Naive thymus-derived CD4-positive, alpha-beta T cell (primary cell): ENCODE data around the gene ZNF423. TPM values are rescaled to one million over a fixed set of nuclear protein-coding genes. Genes with fewer than 3 reads are reported as not detected.

Experiments
- ATAC-seq: fragments of 150-1000 bp; cut with Tn5 transposase; 2 replicates; pipeline ENCODE4 v1.10.0; 2021; ENCODE audit warnings: mild to moderate bottlenecking, moderate library complexity
- CTCF ChIA-PET: fragments of 350-600 bp; sonication (Branson Sonifier 250); formaldehyde crosslinking; loops from one replicate; lab custom pipeline; 2021; ENCODE audit warnings: antibody characterized with exemption; lab: Charles Lee
- POLR2A ChIA-PET: fragments of 350-600 bp; sonication (Branson Sonifier 250); formaldehyde crosslinking; loops from one replicate; lab custom pipeline; 2021; ENCODE audit warnings: antibody characterized with exemption, inconsistent platforms; lab: Charles Lee
- DNase-seq, 9 donors: peaks; one replicate each; pipeline versions ENCODE4 v3.0.0 to v3.0.0-alpha.2; 2020 to 2022; ENCODE audit warnings: mixed read lengths in 1 of 9
- H3K27ac ChIP-seq: one replicate; pipeline ENCODE4 v1.7.0; 2013; ENCODE audit warnings: mild to moderate bottlenecking, low read depth, low read length, moderate library complexity
- H3K27me3 ChIP-seq, 2 donors: one replicate each; pipeline ENCODE4 v1.7.0; 2013; ENCODE audit warnings: low read length in 2 of 2, mild to moderate bottlenecking in 2 of 2, moderate library complexity in 2 of 2; ENCODE audit not compliant: control insufficient read depth in 2 of 2, insufficient read depth in 2 of 2
- H3K36me3 ChIP-seq, 3 experiments: 1 replicate in 2 of 3; 2 replicates in 1 of 3; pipeline ENCODE4 v1.7.0; 2013; ENCODE audit warnings: low read length in 3 of 3, mild to moderate bottlenecking in 3 of 3, moderate library complexity in 1 of 3; ENCODE audit not compliant: insufficient read depth in 3 of 3, control insufficient read depth in 2 of 3
- H3K4me1 ChIP-seq, 2 donors: one replicate each; pipeline ENCODE4 v1.7.0; 2013; ENCODE audit warnings: low read length in 2 of 2, mild to moderate bottlenecking in 2 of 2, moderate library complexity in 1 of 2; ENCODE audit not compliant: control insufficient read depth in 2 of 2, insufficient read depth in 2 of 2
- H3K4me3 ChIP-seq: 2 replicates; pipeline ENCODE4 v1.7.0; 2013; ENCODE audit warnings: mild to moderate bottlenecking, low read length
- H3K9me3 ChIP-seq, 3 experiments: 1 replicate in 2 of 3; 2 replicates in 1 of 3; pipeline ENCODE4 v1.7.0; 2013; ENCODE audit warnings: low read length in 3 of 3; ENCODE audit not compliant: control insufficient read depth in 2 of 3
- H3K27ac Mint-ChIP-seq, 9 donors: one replicate each; pipeline ENCODE4 v1.8.0; 2020 to 2022; ENCODE audit warnings: mixed read lengths in 9 of 9, mild to moderate bottlenecking in 8 of 9, moderate library complexity in 5 of 9, inconsistent platforms in 2 of 9
- H3K27me3 Mint-ChIP-seq, 5 donors: one replicate each; pipeline ENCODE4 v1.8.0; 2021 to 2022; ENCODE audit warnings: mixed read lengths in 5 of 5, mild to moderate bottlenecking in 1 of 5
- H3K36me3 Mint-ChIP-seq, 5 donors: one replicate each; pipeline ENCODE4 v1.8.0; 2020 to 2022; ENCODE audit warnings: mixed read lengths in 5 of 5, mild to moderate bottlenecking in 3 of 5, inconsistent platforms in 1 of 5
- H3K4me1 Mint-ChIP-seq, 7 donors: one replicate each; pipeline ENCODE4 v1.8.0; 2020 to 2022; ENCODE audit warnings: mixed read lengths in 7 of 7, mild to moderate bottlenecking in 3 of 7, inconsistent platforms in 1 of 7
- H3K4me3 Mint-ChIP-seq, 10 donors: one replicate each; pipeline ENCODE4 v1.8.0; 2020 to 2022; ENCODE audit warnings: mild to moderate bottlenecking in 10 of 10, mixed read lengths in 10 of 10, moderate library complexity in 6 of 10, inconsistent platforms in 2 of 10
- H3K9me3 Mint-ChIP-seq, 11 donors: one replicate each; pipeline ENCODE4 v1.8.0; 2020 to 2022; ENCODE audit warnings: mixed read lengths in 11 of 11, mild to moderate bottlenecking in 4 of 11, inconsistent platforms in 1 of 11, moderate library complexity in 1 of 11
- intact Hi-C, 2 donors: fragments of 100-400 bp; cut with micrococcal nuclease; formaldehyde crosslinking; loops; one replicate each; pipeline ENCODE4 v1.15.1; 2023
- polyA plus RNA-seq, 2 donors: library from polyadenylated mRNA; unstranded; fragments of 300-500 nt; fragmentation: Illumina TruSeq; gene quantifications; one replicate each; pipeline ENCODE4 v1.2.3, GENCODE V29; 2021
- total RNA-seq, 6 experiments: library from RNA in 5 of 6; stranded (reverse) in 5 of 6; gene quantifications; 1 replicate in 5 of 6; 2 replicates in 1 of 6; pipeline ENCODE4 v1.2.3 and lab custom pipeline; 2021 to 2026

The ZNF423 gene
- total and polyA plus RNA-seq, 7 experiments from 2014 or later = not detected

DNA sequence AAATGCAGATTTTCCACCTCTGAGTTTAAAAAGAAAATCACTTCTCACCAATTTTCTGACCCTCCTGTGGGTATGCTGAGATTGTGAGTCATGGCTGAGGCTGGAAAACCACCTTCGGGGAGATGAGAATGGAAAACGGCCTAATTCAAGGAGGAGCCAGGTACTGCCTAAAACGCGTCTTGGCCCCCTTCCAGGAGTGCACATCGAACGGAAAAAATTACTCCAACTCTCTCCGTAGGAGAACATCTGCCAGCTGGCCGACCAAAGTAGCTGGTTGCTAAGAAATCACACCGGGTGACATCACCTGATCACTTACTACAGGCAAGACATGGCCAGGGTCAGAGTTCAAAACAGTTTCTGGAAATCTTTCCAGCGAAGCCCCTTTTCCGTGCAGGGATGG lies 107.6 kb downstream of the ZNF423 start:
- no peaks in the 10 kb centered on the region for H3K4me1 ChIP-seq
- Mint-ChIP-seq H3K4me1 (no peaks in the 10 kb centered on the region), H3K36me3 (no peaks in the 10 kb centered on the region), H3K4me3 (no peak overlapping the region), H3K27ac (no peak overlapping the region), H3K27me3 (peaks cover 7 to 30% (median 17%) of the 10 kb centered on the region in 5 donors), H3K9me3 (no peaks in the 10 kb centered on the region)
- H3K4me3 ChIP-seq = no peak overlapping the region
- H3K9me3 ChIP-seq = no peaks in the 10 kb centered on the region
- intact Hi-C loops = no loop called here
- peaks cover 0 to 2% of the 10 kb centered on the region in 2 donors for H3K27me3 ChIP-seq
- ChIA-PET POLR2A (no interaction called here), CTCF (no interaction called here)
- no peak overlapping the region for H3K27ac ChIP-seq
- ATAC-seq = no peak
- no peak for DNase-seq
- H3K36me3 ChIP-seq = no peaks in the 10 kb centered on the region

GRCh38 chr16:49747654-49748053 lies 108.3 kb downstream of the ZNF423 start:
- ATAC-seq (no peak), DNase-seq (no peak)
- no peak overlapping the region for H3K27ac ChIP-seq
- ChIA-PET CTCF (no interaction called here), POLR2A (no interaction called here)
- Mint-ChIP-seq H3K9me3 (no peaks in the 10 kb centered on the region), H3K4me1 (no peaks in the 10 kb centered on the region), H3K27ac (no peak overlapping the region), H3K27me3 (peaks cover 1 to 24% (median 11%) of the 10 kb centered on the region in 5 donors), H3K4me3 (no peak overlapping the region), H3K36me3 (no peaks in the 10 kb centered on the region)
- no peaks in the 10 kb centered on the region for H3K9me3 ChIP-seq
- intact Hi-C loops = no loop called here
- H3K4me1 ChIP-seq = no peaks in the 10 kb centered on the region
- H3K27me3 ChIP-seq = peaks cover 0 to 2% of the 10 kb centered on the region in 2 donors
- no peak overlapping the region for H3K4me3 ChIP-seq
- H3K36me3 ChIP-seq = no peaks in the 10 kb centered on the region

GRCh38 chr16:49746545-49746944 lies 109.4 kb downstream of the ZNF423 start:
- Histone ChIP-seq H3K9me3 (no peaks in the 10 kb centered on the region), H3K36me3 (no peaks in the 10 kb centered on the region), H3K4me3 (no peak overlapping the region), H3K4me1 (no peaks in the 10 kb centered on the region), H3K27me3 (peaks cover 0 to 2% of the 10 kb centered on the region in 2 donors), H3K27ac (no peak overlapping the region)
- peaks cover 0 to 15% (median 2%) of the 10 kb centered on the region in 5 donors for H3K27me3 Mint-ChIP-seq
- ChIA-PET POLR2A (no interaction called here), CTCF (no interaction called here)
- H3K27ac Mint-ChIP-seq = no peak overlapping the region
- intact Hi-C loops = no loop called here
- no peak overlapping the region for H3K4me3 Mint-ChIP-seq
- H3K9me3 Mint-ChIP-seq = no peaks in the 10 kb centered on the region
- DNase-seq (no peak), ATAC-seq (no peak)
- no peaks in the 10 kb centered on the region for H3K4me1 Mint-ChIP-seq
- H3K36me3 Mint-ChIP-seq = no peaks in the 10 kb centered on the region

DNA sequence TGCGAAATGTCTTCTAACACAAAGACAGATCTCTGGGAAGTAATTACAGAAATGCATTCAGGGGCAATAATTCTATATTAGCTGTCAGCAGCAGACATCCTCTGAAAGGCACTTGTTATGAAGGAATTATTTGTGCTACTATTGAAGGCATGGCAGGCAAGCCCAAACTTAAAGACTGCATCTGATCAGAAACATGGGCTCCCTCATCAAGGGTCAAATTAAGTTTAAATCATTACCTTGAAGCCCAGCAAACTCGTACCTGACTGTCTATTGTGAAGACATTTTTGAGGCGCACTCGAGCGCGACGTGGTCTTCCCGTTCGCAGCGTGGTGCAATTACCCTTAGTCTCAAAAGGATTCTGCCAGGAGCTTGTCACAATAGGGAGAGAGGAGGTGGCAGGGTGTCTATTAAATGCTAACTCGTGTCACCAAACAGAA lies 110.6 kb downstream of the ZNF423 start:
- POLR2A ChIA-PET = no interaction called here
- intact Hi-C loops = no loop called here
- Mint-ChIP-seq H3K36me3 (no peaks in the 10 kb centered on the region), H3K4me3 (no peak overlapping the region), H3K9me3 (no peaks in the 10 kb centered on the region), H3K27ac (no peak overlapping the region), H3K27me3 (peaks cover 0 to 16% (median 0%) of the 10 kb centered on the region in 5 donors), H3K4me1 (no peaks in the 10 kb centered on the region)
- ATAC-seq = no peak
- Histone ChIP-seq H3K9me3 (no peaks in the 10 kb centered on the region), H3K4me3 (no peak overlapping the region), H3K27me3 (peaks cover 0 to 2% of the 10 kb centered on the region in 2 donors), H3K36me3 (no peaks in the 10 kb centered on the region), H3K27ac (no peak overlapping the region), H3K4me1 (no peaks in the 10 kb centered on the region)
- DNase-seq = no peak
- CTCF ChIA-PET = no interaction called here

DNA sequence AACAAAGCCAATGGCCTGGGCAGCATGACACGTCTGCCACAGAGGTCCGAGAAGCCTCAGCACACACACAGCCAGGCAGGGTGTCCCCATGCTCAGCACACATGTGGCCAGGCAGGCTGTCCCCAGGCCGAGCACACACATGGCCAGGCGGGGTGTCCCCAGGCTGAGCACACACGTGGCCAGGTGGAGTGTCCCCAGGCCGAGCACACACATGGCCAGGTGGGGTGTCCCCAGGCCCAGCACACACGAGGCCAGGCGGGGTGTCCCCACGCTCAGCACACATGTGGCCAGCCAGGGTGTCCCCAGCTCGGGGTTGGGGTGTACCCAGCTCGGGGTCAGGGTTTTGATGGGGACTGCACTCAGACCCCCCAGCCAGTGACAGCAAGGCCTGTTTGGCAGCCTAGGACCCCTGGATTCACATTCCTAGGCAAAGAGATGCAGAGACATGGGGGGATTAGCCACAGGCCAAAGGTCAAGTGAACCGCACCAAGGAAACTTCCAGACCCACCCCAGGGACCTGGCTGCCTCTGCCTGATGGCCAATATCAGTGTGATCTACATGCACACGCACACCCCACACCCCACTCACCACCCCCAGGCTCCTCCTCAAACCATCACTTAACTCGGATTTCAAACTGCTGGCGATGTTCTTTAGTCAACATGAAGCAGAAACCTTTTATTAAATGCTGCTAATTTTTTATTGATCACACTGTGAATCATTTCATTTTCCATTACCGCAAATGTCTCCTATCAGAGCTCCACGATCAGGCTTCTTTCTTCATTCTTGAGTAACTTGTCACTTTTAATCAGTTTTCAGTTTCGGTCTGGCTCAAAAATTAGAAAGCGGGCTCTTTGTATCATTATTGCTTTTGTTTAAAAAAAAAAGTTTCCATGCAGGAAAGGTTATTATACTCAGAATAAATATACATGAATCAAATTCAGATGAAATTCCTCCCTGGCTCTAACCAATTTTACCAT lies 111.4 kb downstream of the ZNF423 start:
- intact Hi-C loops = no loop called here

GRCh38 chr16:49743658-49744057 lies 112.3 kb downstream of the ZNF423 start:
- POLR2A ChIA-PET = no interaction called here
- Histone ChIP-seq H3K4me3 (no peak overlapping the region), H3K27ac (no peak overlapping the region), H3K27me3 (peaks cover 0 to 2% of the 10 kb centered on the region in 2 donors), H3K9me3 (no peaks in the 10 kb centered on the region), H3K4me1 (no peaks in the 10 kb centered on the region), H3K36me3 (no peaks in the 10 kb centered on the region)
- CTCF ChIA-PET = no interaction called here
- intact Hi-C loops = no loop called here
- ATAC-seq (no peak), DNase-seq (no peak)
- no peaks in the 10 kb centered on the region for H3K9me3 Mint-ChIP-seq
- no peak overlapping the region for H3K4me3 Mint-ChIP-seq
- H3K27ac Mint-ChIP-seq = no peak overlapping the region
- no peaks in the 10 kb centered on the region for H3K4me1 Mint-ChIP-seq
- peaks cover 0 to 14% (median 0%) of the 10 kb centered on the region in 5 donors for H3K27me3 Mint-ChIP-seq
- H3K36me3 Mint-ChIP-seq = no peaks in the 10 kb centered on the region

More for the DNA sequence above, 111.4 kb downstream of the ZNF423 start:
- ATAC-seq (no peak), DNase-seq (no peak)
- Mint-ChIP-seq H3K27ac (no peak overlapping the region), H3K27me3 (peaks cover 0 to 16% (median 0%) of the 10 kb centered on the region in 5 donors), H3K4me1 (no peaks in the 10 kb centered on the region), H3K4me3 (no peak overlapping the region), H3K9me3 (no peaks in the 10 kb centered on the region), H3K36me3 (no peaks in the 10 kb centered on the region)
- no peaks in the 10 kb centered on the region for H3K36me3 ChIP-seq
- no peaks in the 10 kb centered on the region for H3K9me3 ChIP-seq
- ChIA-PET CTCF (no interaction called here), POLR2A (no interaction called here)
- H3K27me3 ChIP-seq = peaks cover 0 to 2% of the 10 kb centered on the region in 2 donors
- no peaks in the 10 kb centered on the region for H3K4me1 ChIP-seq
- H3K27ac ChIP-seq = no peak overlapping the region
- no peak overlapping the region for H3K4me3 ChIP-seq

DNA sequence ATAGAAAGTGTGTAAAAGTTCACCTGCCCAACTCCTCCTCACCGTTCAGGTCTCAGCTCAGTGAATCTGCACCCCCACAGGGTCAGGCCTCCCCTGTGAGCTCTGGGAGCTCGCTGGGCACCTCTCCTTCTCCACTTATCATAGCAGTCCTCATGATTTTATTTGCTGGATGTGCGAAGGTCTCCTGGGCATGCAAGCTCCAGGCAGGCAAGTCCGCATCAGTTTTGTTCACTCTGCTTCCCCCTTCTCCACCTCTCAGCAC lies 112.8 kb downstream of the ZNF423 start:
- Histone ChIP-seq H3K9me3 (no peaks in the 10 kb centered on the region), H3K27me3 (peaks cover 0 to 2% of the 10 kb centered on the region in 2 donors), H3K4me3 (no peak overlapping the region), H3K27ac (no peak overlapping the region), H3K36me3 (no peaks in the 10 kb centered on the region), H3K4me1 (no peaks in the 10 kb centered on the region)
- H3K36me3 Mint-ChIP-seq = no peaks in the 10 kb centered on the region
- POLR2A ChIA-PET = no interaction called here
- H3K27ac Mint-ChIP-seq = no peak overlapping the region
- no peak for DNase-seq
- intact Hi-C loops = no loop called here
- ATAC-seq = no peak
- CTCF ChIA-PET = no interaction called here
- peaks cover 0 to 11% (median 0%) of the 10 kb centered on the region in 5 donors for H3K27me3 Mint-ChIP-seq
- no peaks in the 10 kb centered on the region for H3K9me3 Mint-ChIP-seq
- H3K4me3 Mint-ChIP-seq = no peak overlapping the region
- no peaks in the 10 kb centered on the region for H3K4me1 Mint-ChIP-seq
